B cell (primary cell): ENCODE measurements around the gene SLC1A4. TPM values are rescaled to one million over a fixed set of nuclear protein-coding genes. Genes with fewer than 3 reads are reported as not detected.

Source experiments
- ATAC-seq: fragments of 200-7000 bp; cut with Tn5 transposase; one replicate; pipeline ENCODE4 v1.10.0; 2021; ENCODE audit warnings: low read depth, mild to moderate bottlenecking, moderate number of reproducible peaks, moderate library complexity
- CTCF ChIA-PET: fragments of 350-600 bp; sonication (Branson Sonifier 250); formaldehyde crosslinking; loops from one replicate; lab custom pipeline; 2021; ENCODE audit warnings: antibody characterized with exemption, inconsistent platforms; lab: Charles Lee
- POLR2A ChIA-PET: fragments of 350-600 bp; sonication (Branson Sonifier 250); formaldehyde crosslinking; loops from one replicate; lab custom pipeline; 2021; ENCODE audit warnings: antibody characterized with exemption; lab: Charles Lee
- DNase-seq: peaks from one replicate; pipeline ENCODE4 v3.0.0; 2013
- H2AFZ ChIP-seq: 2 replicates; pipeline ENCODE4 v1.6.1; 2012; ENCODE audit warnings: mild to moderate bottlenecking, low read depth, low read length; ENCODE audit not compliant: insufficient read depth, poor library complexity, severe bottlenecking
- H3K27ac ChIP-seq, 2 donors: 1 replicate in 1 of 2; 2 replicates in 1 of 2; pipeline ENCODE4 v1.5.1; 2012 to 2013; ENCODE audit warnings: low read length in 2 of 2, mild to moderate bottlenecking in 2 of 2, moderate library complexity in 1 of 2
- H3K27me3 ChIP-seq, 4 experiments: fragments of 200-600 bp in 1 of 4; sonication (generic) in 1 of 4; replicated peaks in 1 of 4; 1 replicate in 2 of 4; 2 replicates in 2 of 4; pipeline versions ENCODE4 v1.6.1 to v1.7.0; 2013 to 2016; ENCODE audit warnings: low read length in 3 of 4, mild to moderate bottlenecking in 2 of 4, mixed read lengths in 1 of 4, moderate library complexity in 1 of 4; ENCODE audit not compliant: insufficient read depth in 4 of 4, control insufficient read depth in 3 of 4; ENCODE audit errors: control extremely low read depth in 1 of 4
- H3K36me3 ChIP-seq, 2 experiments: replicated peaks in 1 of 2; 1 replicate in 1 of 2; 2 replicates in 1 of 2; pipeline versions ENCODE4 v1.6.1 to v1.7.1; 2013; ENCODE audit warnings: low read length in 1 of 2; ENCODE audit not compliant: insufficient read depth in 2 of 2, control insufficient read depth in 1 of 2; ENCODE audit errors: control extremely low read depth in 1 of 2, extremely low read depth in 1 of 2
- H3K4me1 ChIP-seq, 2 donors: fragments of 200-600 bp in 1 of 2; sonication (generic) in 1 of 2; 1 replicate in 1 of 2; 2 replicates in 1 of 2; pipeline versions ENCODE4 v1.5.1 to v1.6.1; 2013 to 2017; ENCODE audit warnings: low read length in 2 of 2; ENCODE audit not compliant: control insufficient read depth in 2 of 2, insufficient read depth in 2 of 2
- H3K4me2 ChIP-seq: replicated peaks from 2 replicates; pipeline ENCODE3; 2012; ENCODE audit warnings: mild to moderate bottlenecking, low read depth, low read length; ENCODE audit not compliant: poor library complexity, severe bottlenecking
- H3K4me3 ChIP-seq, 5 experiments: fragments of 200-600 bp in 1 of 5; sonication (generic) in 1 of 5; 1 replicate in 3 of 5; 2 replicates in 2 of 5; pipeline versions ENCODE4 v1.5.1 to v1.7.0; 2011 to 2016; ENCODE audit warnings: low read length in 4 of 5, mild to moderate bottlenecking in 4 of 5, low read depth in 2 of 5, control low read depth in 1 of 5, moderate library complexity in 1 of 5; ENCODE audit not compliant: insufficient read depth in 1 of 5; ENCODE audit errors: control extremely low read depth in 1 of 5, extremely low read depth in 1 of 5
- H3K79me2 ChIP-seq: fragments of 200-600 bp; sonication (generic); one replicate; pipeline ENCODE4 v1.6.0; 2016; ENCODE audit warnings: low read length; ENCODE audit not compliant: control insufficient read depth, insufficient read depth
- H3K9ac ChIP-seq: fragments of 200-600 bp; sonication (generic); 2 replicates; pipeline ENCODE4 v1.6.1; 2017; ENCODE audit warnings: mild to moderate bottlenecking, low read length, moderate library complexity
- H3K9me3 ChIP-seq, 3 donors: one replicate each; pipeline versions ENCODE4 v1.6.1 to v1.7.1; 2013; ENCODE audit warnings: low read length in 2 of 3; ENCODE audit not compliant: control insufficient read depth in 2 of 3, insufficient read depth in 1 of 3; ENCODE audit errors: control extremely low read depth in 1 of 3
- H4K20me1 ChIP-seq: 2 replicates; pipeline ENCODE4 v1.6.0; 2012; ENCODE audit warnings: mild to moderate bottlenecking, low read length; ENCODE audit not compliant: insufficient read depth, control insufficient read depth, poor library complexity, severe bottlenecking
- H3K27ac Mint-ChIP-seq: one replicate; pipeline ENCODE4 v1.8.0; 2021; ENCODE audit warnings: mixed read lengths
- H3K27me3 Mint-ChIP-seq: one replicate; pipeline ENCODE4 v1.8.0; 2021; ENCODE audit warnings: mixed read lengths
- H3K4me1 Mint-ChIP-seq: one replicate; pipeline ENCODE4 v1.8.0; 2021; ENCODE audit warnings: mixed read lengths
- H3K4me3 Mint-ChIP-seq: one replicate; pipeline ENCODE4 v1.8.0; 2021; ENCODE audit warnings: mixed read lengths
- H3K9me3 Mint-ChIP-seq: one replicate; pipeline ENCODE4 v1.8.0; 2022; ENCODE audit warnings: mixed read lengths; ENCODE audit not compliant: insufficient read depth
- CTCF ChIP-seq: fragments of 200-600 bp; IDR thresholded peaks from one replicate; pipeline ENCODE4 v1.8.0; 2022; ENCODE audit warnings: antibody characterized with exemption, mild to moderate bottlenecking
- EZH2 ChIP-seq: IDR thresholded peaks from 2 replicates; pipeline ENCODE4 v1.6.1; 2012; ENCODE audit warnings: borderline replicate concordance, low read depth, mild to moderate bottlenecking, moderate library complexity, low read length; ENCODE audit not compliant: insufficient read depth, poor library complexity, severe bottlenecking
- WGBS: methylation state at CpG from one replicate; pipeline ENCODE4 v1.1.5; 2013; ENCODE audit warnings: missing lambda C conversion rate; ENCODE audit not compliant: insufficient coverage; 5-methylcytosine and 5-hydroxymethylcytosine counted together
- intact Hi-C: fragments of 100-400 bp; cut with micrococcal nuclease; formaldehyde crosslinking; loops from one replicate; pipeline ENCODE4 v1.10.0; 2022
- polyA plus RNA-seq: library from polyadenylated mRNA; depleted of rRNA; stranded (reverse); fragments of >200 nt; gene quantifications from 2 replicates; pipeline ENCODE4 v1.2.3, GENCODE V29; 2012
- total RNA-seq, 2 donors: library from RNA; stranded (reverse); fragments of 120-200 nt in 1 of 2; gene quantifications; 1 replicate in 1 of 2; 2 replicates in 1 of 2; pipeline versions ENCODE4 v1.2.3 to v1.2.4, GENCODE V29; 2013 to 2022

SLC1A4 gene
- total and polyA plus RNA-seq, 2 donors (not counting 1 experiment from before 2014, with no cell fraction given), result 1.7 to 15.7 TPM

GRCh38 chr2:65049010-65049639 lies 59.9 kb downstream of the SLC1A4 start:
- Histone ChIP-seq H2AFZ (no peak overlapping the region), H4K20me1 (no peaks in the 10 kb centered on the region), H3K36me3 (peaks cover 4 to 37% of the 10 kb centered on the region in 2 experiments), H3K4me1 (peaks cover 21 to 26% of the 10 kb centered on the region in 2 donors), H3K27ac (no peak overlapping the region), H3K27me3 (no peaks in the 10 kb centered on the region), H3K9me3 (peaks cover 0 to 10% (median 7%) of the 10 kb centered on the region in 3 donors), H3K79me2 (peaks cover 58% of the 10 kb centered on the region), H3K9ac (no peak overlapping the region), H3K4me2 (no peak overlapping the region), H3K4me3 (no peak overlapping the region)
- H3K9me3 Mint-ChIP-seq, result peaks cover 5% of the 10 kb centered on the region
- intact Hi-C loops, result no loop called here
- no peak overlapping the region for H3K27ac Mint-ChIP-seq
- ATAC-seq, result no peak
- ChIA-PET POLR2A (no interaction called here), CTCF (interaction anchor here (1.1 to 4.0 kb wide), 2 partner anchors 14 to 131 kb away, joined by 3 to 20 read pairs; no protein-coding TSS in a partner anchor)
- peaks cover 37% of the 10 kb centered on the region for H3K4me1 Mint-ChIP-seq
- TF ChIP-seq EZH2, result no peak
- TF ChIP-seq CTCF, result no peak
- WGBS, result 100% methylated on average over 1 of the region's 1 CpG
- no peaks in the 10 kb centered on the region for H3K27me3 Mint-ChIP-seq
- H3K4me3 Mint-ChIP-seq, result no peak overlapping the region
- DNase-seq, result no peak

GRCh38 chr2:65050931-65051330 lies 61.7 kb downstream of the SLC1A4 start:
- POLR2A ChIA-PET, result interaction anchor here (0.7 kb wide), 1 partner anchor 484 kb away, joined by 3 read pairs; no protein-coding TSS in a partner anchor
- Mint-ChIP-seq H3K4me1 (peaks cover 50% of the 10 kb centered on the region), H3K4me3 (no peak overlapping the region), H3K9me3 (no peaks in the 10 kb centered on the region), H3K27me3 (no peaks in the 10 kb centered on the region), H3K27ac (peak overlapping the region; percentile 53)
- Histone ChIP-seq H3K9ac (no peak overlapping the region), H3K27ac (peak overlapping the region in 1 of 2 donors; percentile 88), H3K4me1 (peaks cover 37 to 39% of the 10 kb centered on the region in 2 donors), H3K9me3 (peaks cover 0 to 3% (median 0%) of the 10 kb centered on the region in 3 donors), H2AFZ (no peak overlapping the region), H3K4me2 (no peak overlapping the region), H3K36me3 (peaks cover 2 to 19% of the 10 kb centered on the region in 2 experiments), H3K4me3 (no peak overlapping the region), H4K20me1 (no peaks in the 10 kb centered on the region), H3K79me2 (peaks cover 65% of the 10 kb centered on the region), H3K27me3 (no peaks in the 10 kb centered on the region)
- CTCF ChIA-PET, result interaction anchor here (0.7 to 4.0 kb wide), 3 partner anchors 33 to 476 kb away, joined by 3 to 20 read pairs (median 3); no protein-coding TSS in a partner anchor
- intact Hi-C loops, result loop anchor here (10.0 kb wide), 2 partner anchors 396 to 906 kb away; partner anchors contain the start of genes PELI1 and SERTAD2
- 100% methylated on average over 1 of the region's 3 CpGs for WGBS
- no peak for DNase-seq
- TF ChIP-seq CTCF (no peak), EZH2 (no peak)
- no peak for ATAC-seq
